SK-N-SH (cell line): ENCODE measurements around the gene FAM180B. TPM values are rescaled to one million over a fixed set of nuclear protein-coding genes. Genes with fewer than 3 reads are reported as not detected.

Source experiments
- CTCF ChIA-PET: fragments of 300-600, 350-600 bp; formaldehyde crosslinking; extraction: SDS; loops from one replicate; lab custom pipeline; 2021; lab: Yijun Ruan, JAX
- POLR2A ChIA-PET: fragments of 350-600 bp; sonication (Branson Sonifier 250); formaldehyde crosslinking; extraction: SDS; loops from one replicate; lab custom pipeline; 2020; ENCODE audit warnings: antibody characterized with exemption, inconsistent platforms; lab: Yijun Ruan, JAX
- DNase-seq: peaks from one replicate; pipeline ENCODE4 v3.0.0; 2012
- H2AFZ ChIP-seq: fragments of 200-600 bp; sonication (generic); 2 replicates; pipeline ENCODE4 v1.8.1; 2016; ENCODE audit warnings: antibody characterized with exemption, mild to moderate bottlenecking, low read depth
- H3F3A ChIP-seq: fragments of 200-600 bp; sonication (generic); replicated peaks from 2 replicates; pipeline ENCODE3; 2016; ENCODE audit warnings: antibody characterized with exemption, mild to moderate bottlenecking; ENCODE audit not compliant: insufficient read depth
- H3K27ac ChIP-seq, 2 experiments: fragments of 200-500 bp in 1 of 2; fragments of 200-600 bp in 1 of 2; sonication (Bioruptor generic) in 1 of 2; sonication (generic), shearing (Covaris generic) in 1 of 2; 2 replicates each; pipeline versions ENCODE4 v1.5.1 to v1.6.1; 2014 to 2016; ENCODE audit warnings: low read depth in 2 of 2, inconsistent platforms in 1 of 2, low read length in 1 of 2, mild to moderate bottlenecking in 1 of 2, mixed read lengths in 1 of 2
- H3K27me3 ChIP-seq: fragments of 200-600 bp; sonication (generic), shearing (Covaris generic); 2 replicates; pipeline ENCODE4 v1.6.1; 2016; ENCODE audit warnings: mixed run types; ENCODE audit not compliant: insufficient read depth
- H3K36me3 ChIP-seq, 2 experiments: fragments of 200-500 bp in 1 of 2; fragments of 200-600 bp in 1 of 2; sonication (Bioruptor generic) in 1 of 2; sonication (generic) in 1 of 2; replicated peaks in 1 of 2; 2 replicates each; pipeline versions ENCODE3 to v1.5.1; 2014 to 2016; ENCODE audit warnings: low read length in 1 of 2, mild to moderate bottlenecking in 1 of 2; ENCODE audit not compliant: insufficient read depth in 2 of 2, control insufficient read depth in 1 of 2
- H3K4me1 ChIP-seq, 2 experiments: fragments of 200-500 bp in 1 of 2; fragments of 200-600 bp in 1 of 2; sonication (Bioruptor generic) in 1 of 2; sonication (generic), shearing (Covaris generic) in 1 of 2; 2 replicates each; pipeline versions ENCODE4 v1.5.1 to v1.6.1; 2014 to 2016; ENCODE audit warnings: low read depth in 1 of 2, low read length in 1 of 2, mixed run types in 1 of 2; ENCODE audit not compliant: insufficient read depth in 2 of 2, control insufficient read depth in 1 of 2
- H3K4me2 ChIP-seq: fragments of 200-600 bp; sonication (generic), shearing (Covaris generic); 2 replicates; pipeline ENCODE4 v1.6.1; 2017; ENCODE audit warnings: mixed run types
- H3K4me3 ChIP-seq, 2 experiments: fragments of 200-500 bp in 1 of 2; fragments of 200-600 bp in 1 of 2; sonication (Bioruptor generic) in 1 of 2; sonication (generic), shearing (Covaris generic) in 1 of 2; 2 replicates each; pipeline versions ENCODE4 v1.5.1 to v1.8.1; 2014 to 2016; ENCODE audit warnings: low read depth in 2 of 2, inconsistent platforms in 1 of 2, low read length in 1 of 2, mild to moderate bottlenecking in 1 of 2, mixed read lengths in 1 of 2, moderate library complexity in 1 of 2
- H3K79me2 ChIP-seq: fragments of 200-600 bp; sonication (generic); 2 replicates; pipeline ENCODE4 v1.8.1; 2017; ENCODE audit warnings: mild to moderate bottlenecking; ENCODE audit not compliant: insufficient read depth
- H3K9ac ChIP-seq: fragments of 200-600 bp; sonication (generic); 2 replicates; pipeline ENCODE4 v1.6.1; 2017; ENCODE audit warnings: mixed run types
- H3K9me2 ChIP-seq: fragments of 200-600 bp; sonication (generic); 2 replicates; pipeline ENCODE4 v1.6.1; 2017; ENCODE audit warnings: mixed run types
- H3K9me3 ChIP-seq: fragments of 200-600 bp; sonication (generic); 2 replicates; pipeline ENCODE4 v1.6.1; 2017; ENCODE audit warnings: mixed run types, mild to moderate bottlenecking, moderate library complexity
- H4K20me1 ChIP-seq: fragments of 200-600 bp; sonication (generic); 2 replicates; pipeline ENCODE4 v1.6.1; 2017; ENCODE audit warnings: mild to moderate bottlenecking, mixed run types; ENCODE audit not compliant: insufficient read depth
- CHD2 ChIP-seq: fragments of 150-350 bp; IDR thresholded peaks from 2 replicates; pipeline ENCODE4 v1.6.1; 2018; ENCODE audit warnings: low read length; ENCODE audit not compliant: partially characterized antibody
- EP300 ChIP-seq, 2 experiments: IDR thresholded peaks; 2 replicates each; pipeline versions ENCODE4 v1.4.0 to v1.6.1; 2012; ENCODE audit warnings: borderline replicate concordance in 1 of 2, low read depth in 1 of 2, low read length in 1 of 2
- FOXJ3 ChIP-seq: sonication (generic); formaldehyde crosslinking; IDR thresholded peaks from 2 replicates; pipeline ENCODE4 v1.5.1; 2020; ENCODE audit warnings: mild to moderate bottlenecking, missing genetic modification reagents
- FOXM1 ChIP-seq: IDR thresholded peaks from 2 replicates; pipeline ENCODE4 v1.4.0; 2012; ENCODE audit warnings: low read depth, mild to moderate bottlenecking
- GABPA ChIP-seq: IDR thresholded peaks from 2 replicates; pipeline ENCODE4 v1.4.0; 2012; ENCODE audit warnings: low read depth, mild to moderate bottlenecking
- GATA2 ChIP-seq: sonication (generic); formaldehyde crosslinking; IDR thresholded peaks from 2 replicates; pipeline ENCODE4 v1.5.0; 2020; ENCODE audit warnings: mild to moderate bottlenecking, missing genetic modification reagents
- JUND ChIP-seq: IDR thresholded peaks from 2 replicates; pipeline ENCODE4 v1.4.0; 2012
- MEF2A ChIP-seq: IDR thresholded peaks from 2 replicates; pipeline ENCODE4 v1.4.0; 2012; ENCODE audit warnings: low read depth, borderline replicate concordance
- MXI1 ChIP-seq: IDR thresholded peaks from 2 replicates; pipeline ENCODE4 v1.6.1; 2012; ENCODE audit warnings: mild to moderate bottlenecking, low read depth, low read length, improper control_type of control experiment
- NFIC ChIP-seq: IDR thresholded peaks from 2 replicates; pipeline ENCODE4 v1.4.0; 2012; ENCODE audit warnings: borderline replicate concordance
- NRF1 ChIP-seq: IDR thresholded peaks from 2 replicates; pipeline ENCODE4 v1.6.1; 2012; ENCODE audit warnings: low read depth, mild to moderate bottlenecking, low read length
- RAD21 ChIP-seq: IDR thresholded peaks from 2 replicates; pipeline ENCODE4 v1.6.1; 2012; ENCODE audit warnings: mild to moderate bottlenecking, low read length
- RCOR1 ChIP-seq: fragments of 150-350 bp; IDR thresholded peaks from 2 replicates; pipeline ENCODE4 v1.6.1; 2017; ENCODE audit warnings: antibody characterized with exemption, low read length
- RFX5 ChIP-seq: IDR thresholded peaks from 2 replicates; pipeline ENCODE4 v1.6.1; 2012; ENCODE audit warnings: mild to moderate bottlenecking, improper control_type of control experiment, low read length
- RXRA ChIP-seq: IDR thresholded peaks from 2 replicates; pipeline ENCODE4 v1.4.0; 2012; ENCODE audit warnings: low read depth, mild to moderate bottlenecking, borderline replicate concordance
- SIN3A ChIP-seq: IDR thresholded peaks from 2 replicates; pipeline ENCODE4 v1.6.1; 2012; ENCODE audit warnings: low read depth, mild to moderate bottlenecking, low read length, moderate library complexity, borderline replicate concordance
- SMC3 ChIP-seq: IDR thresholded peaks from 2 replicates; pipeline ENCODE4 v1.6.1; 2012; ENCODE audit warnings: low read depth, low read length, improper control_type of control experiment
- TAF1 ChIP-seq: IDR thresholded peaks from 2 replicates; pipeline ENCODE4 v1.6.1; 2012; ENCODE audit warnings: low read depth, mild to moderate bottlenecking, low read length, moderate library complexity, borderline replicate concordance
- TCF12 ChIP-seq: IDR thresholded peaks from 2 replicates; pipeline ENCODE4 v1.4.0; 2012
- TEAD4 ChIP-seq: IDR thresholded peaks from 2 replicates; pipeline ENCODE4 v1.4.0; 2012; ENCODE audit warnings: mild to moderate bottlenecking, borderline replicate concordance; ENCODE audit not compliant: insufficient read depth
- YY1 ChIP-seq: IDR thresholded peaks from 2 replicates; pipeline ENCODE4 v1.4.0; 2012; ENCODE audit warnings: low read depth, mild to moderate bottlenecking
- WGBS: methylation state at CpG from one replicate; pipeline ENCODE4 v1.1.6; 2017; ENCODE audit warnings: low lambda C conversion rate; 5-methylcytosine and 5-hydroxymethylcytosine counted together
- polyA plus RNA-seq, 3 experiments: library from polyadenylated mRNA; depleted of rRNA; stranded (reverse); fragments of >200 nt; gene quantifications; 2 replicates each; pipeline ENCODE4 v1.2.3, GENCODE V29; 2012
- TF ChIP-seq, protein P1 (sequence below): IDR thresholded peaks from 2 replicates; pipeline ENCODE4 v1.6.1; 2012; ENCODE audit warnings: mild to moderate bottlenecking, low read depth, low read length, moderate library complexity
- TF ChIP-seq, protein P2 (sequence below): IDR thresholded peaks from 2 replicates; pipeline ENCODE4 v1.4.0; 2012; ENCODE audit warnings: low read depth, borderline replicate concordance
- TF ChIP-seq, protein P3 (sequence below): fragments of 150-350 bp; IDR thresholded peaks from 2 replicates; pipeline ENCODE4 v1.6.1; 2016; ENCODE audit warnings: mild to moderate bottlenecking, low read depth, low read length
- TF ChIP-seq, protein P4 (sequence below): IDR thresholded peaks from 2 replicates; pipeline ENCODE4; 2012

The FAM180B gene
- polyA plus RNA-seq, 1 of the 3 experiments (the other 2 are of a cell fraction), result not detected

DNA sequence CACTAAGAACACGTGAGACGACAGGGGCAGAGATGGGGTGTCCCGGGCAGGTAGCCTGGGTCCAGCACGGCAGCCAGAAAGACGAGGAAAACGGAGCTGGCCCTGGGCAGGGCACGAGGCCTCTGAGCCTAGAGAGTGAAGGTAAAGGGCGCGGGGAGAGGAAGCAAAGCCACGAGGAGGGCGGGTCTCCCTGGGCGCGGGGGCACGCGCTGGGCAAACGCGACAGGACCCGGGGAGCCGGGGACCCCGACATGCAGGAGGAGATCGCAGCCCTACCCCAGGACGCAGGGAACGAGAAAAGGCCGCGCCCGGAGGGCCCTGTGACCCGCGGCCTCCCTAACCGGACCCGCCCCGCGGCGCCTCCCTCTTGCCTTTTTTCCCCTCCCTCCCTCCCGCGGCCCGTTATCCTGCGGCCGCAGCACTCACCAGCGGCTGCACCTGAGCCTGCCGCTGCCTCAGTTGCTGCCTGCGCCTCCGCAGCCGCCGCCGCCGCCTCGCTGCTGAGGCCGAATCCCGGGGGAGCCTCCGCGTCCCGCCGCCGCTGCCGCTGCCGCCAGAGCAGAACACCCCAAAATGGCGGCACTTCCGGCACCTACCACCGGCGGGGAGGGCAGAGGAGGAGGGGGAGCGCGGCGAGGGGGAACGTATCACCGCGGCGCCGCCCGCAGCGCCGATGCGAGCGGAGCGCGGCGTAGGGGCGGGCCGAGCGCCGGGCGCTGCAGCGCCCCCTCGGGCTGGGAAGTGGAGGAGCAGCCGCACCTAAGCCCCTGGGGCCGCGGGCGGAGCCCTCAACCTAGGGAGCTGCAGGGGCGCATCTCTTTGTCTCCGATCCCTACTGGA lies 33.7 kb upstream of the FAM180B start, which contains the start of gene CELF1:
TSS of gene CELF1 (minus strand) at position 567 of the 840 bp plus-strand sequence. CDS start 53,609 bp downstream, outside the sequence.
- peaks cover 3 to 24% of the 10 kb centered on the region in 2 experiments; a peak in 2 of 4 replicates for H3K4me1 ChIP-seq
- peak within 1 kb of the TSS; percentile 94 for H3K9ac ChIP-seq
- peak within 1 kb of the TSS; percentile 84 for H3K4me2 ChIP-seq
- ChIA-PET POLR2A (interaction anchor here (0.5 to 1.1 kb wide), 5 partner anchors 12 to 338 kb away, joined by 3 to 8 read pairs (median 3); partner anchors contain the start of genes DDB2, NUP160 and PTPMT1), CTCF (interaction anchor here (0.6 to 2.6 kb wide), 23 partner anchors 9 to 1134 kb away, joined by 3 to 21 read pairs (median 4); partner anchors contain the start of genes KBTBD4, NDUFS3 and PTPMT1)
- no peaks in the 10 kb centered on the region for H3K9me2 ChIP-seq
- WGBS, result 2% methylated on average over 21 of the region's 89 CpGs
- peaks cover 54% of the 10 kb centered on the region for H3K79me2 ChIP-seq
- no peaks in the 10 kb centered on the region for H3K27me3 ChIP-seq
- peaks cover 2 to 20% of the 10 kb centered on the region in 2 experiments for H3K36me3 ChIP-seq
- peak within 1 kb of the TSS; percentile 63 to 88 for H3K4me3 ChIP-seq
- H2AFZ ChIP-seq, result peak within 1 kb of the TSS; percentile 92
- H3F3A ChIP-seq, result peaks cover 16% of the 10 kb centered on the region
- H4K20me1 ChIP-seq, result peaks cover 41% of the 10 kb centered on the region
- DNase-seq, result peak; percentile 95
- H3K27ac ChIP-seq, result peak within 1 kb of the TSS; percentile 84 to 87
- H3K9me3 ChIP-seq, result no peaks in the 10 kb centered on the region
- TF ChIP-seq NFIC (no peak), CHD2 (peak; percentile 56), MXI1 (peak; percentile 86), TEAD4 (0 out of 2 replicates have a peak, but pooled peaks have one; percentile 30), RCOR1 (no peak; the same call in 1 of the 2 replicates), GATA2 (CRISPR knock-in tag) (no peak), SMC3 (no peak), JUND (no peak), TCF12 (peak; percentile 5; the same call in 1 of the 2 replicates), MEF2A (no peak), EP300 (IDR thresholded peaks at IDR 0.05; ENCODE audit: borderline replicate concordance in 1 of 2, low read depth in 1 of 2, low read length in 1 of 2) (0 out of 4 replicates have a peak, but pooled peaks of 1 of the 2 experiments have one; percentile 3), RXRA (no peak), YY1 (peak; percentile 94), TAF1 (peak; percentile 71), RFX5 (no peak), GABPA (peak; percentile 77), FOXJ3 (CRISPR knock-in tag) (no peak), SIN3A (peak; percentile 55; the same call in 1 of the 2 replicates), RAD21 (peak; percentile 24; the same call in 1 of the 2 replicates), FOXM1 (no peak), NRF1 (peak; percentile 33; the same call in 1 of the 2 replicates)
- TF ChIP-seq, protein P1, sequence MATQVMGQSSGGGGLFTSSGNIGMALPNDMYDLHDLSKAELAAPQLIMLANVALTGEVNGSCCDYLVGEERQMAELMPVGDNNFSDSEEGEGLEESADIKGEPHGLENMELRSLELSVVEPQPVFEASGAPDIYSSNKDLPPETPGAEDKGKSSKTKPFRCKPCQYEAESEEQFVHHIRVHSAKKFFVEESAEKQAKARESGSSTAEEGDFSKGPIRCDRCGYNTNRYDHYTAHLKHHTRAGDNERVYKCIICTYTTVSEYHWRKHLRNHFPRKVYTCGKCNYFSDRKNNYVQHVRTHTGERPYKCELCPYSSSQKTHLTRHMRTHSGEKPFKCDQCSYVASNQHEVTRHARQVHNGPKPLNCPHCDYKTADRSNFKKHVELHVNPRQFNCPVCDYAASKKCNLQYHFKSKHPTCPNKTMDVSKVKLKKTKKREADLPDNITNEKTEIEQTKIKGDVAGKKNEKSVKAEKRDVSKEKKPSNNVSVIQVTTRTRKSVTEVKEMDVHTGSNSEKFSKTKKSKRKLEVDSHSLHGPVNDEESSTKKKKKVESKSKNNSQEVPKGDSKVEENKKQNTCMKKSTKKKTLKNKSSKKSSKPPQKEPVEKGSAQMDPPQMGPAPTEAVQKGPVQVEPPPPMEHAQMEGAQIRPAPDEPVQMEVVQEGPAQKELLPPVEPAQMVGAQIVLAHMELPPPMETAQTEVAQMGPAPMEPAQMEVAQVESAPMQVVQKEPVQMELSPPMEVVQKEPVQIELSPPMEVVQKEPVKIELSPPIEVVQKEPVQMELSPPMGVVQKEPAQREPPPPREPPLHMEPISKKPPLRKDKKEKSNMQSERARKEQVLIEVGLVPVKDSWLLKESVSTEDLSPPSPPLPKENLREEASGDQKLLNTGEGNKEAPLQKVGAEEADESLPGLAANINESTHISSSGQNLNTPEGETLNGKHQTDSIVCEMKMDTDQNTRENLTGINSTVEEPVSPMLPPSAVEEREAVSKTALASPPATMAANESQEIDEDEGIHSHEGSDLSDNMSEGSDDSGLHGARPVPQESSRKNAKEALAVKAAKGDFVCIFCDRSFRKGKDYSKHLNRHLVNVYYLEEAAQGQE, result no peak
- TF ChIP-seq, protein P2, sequence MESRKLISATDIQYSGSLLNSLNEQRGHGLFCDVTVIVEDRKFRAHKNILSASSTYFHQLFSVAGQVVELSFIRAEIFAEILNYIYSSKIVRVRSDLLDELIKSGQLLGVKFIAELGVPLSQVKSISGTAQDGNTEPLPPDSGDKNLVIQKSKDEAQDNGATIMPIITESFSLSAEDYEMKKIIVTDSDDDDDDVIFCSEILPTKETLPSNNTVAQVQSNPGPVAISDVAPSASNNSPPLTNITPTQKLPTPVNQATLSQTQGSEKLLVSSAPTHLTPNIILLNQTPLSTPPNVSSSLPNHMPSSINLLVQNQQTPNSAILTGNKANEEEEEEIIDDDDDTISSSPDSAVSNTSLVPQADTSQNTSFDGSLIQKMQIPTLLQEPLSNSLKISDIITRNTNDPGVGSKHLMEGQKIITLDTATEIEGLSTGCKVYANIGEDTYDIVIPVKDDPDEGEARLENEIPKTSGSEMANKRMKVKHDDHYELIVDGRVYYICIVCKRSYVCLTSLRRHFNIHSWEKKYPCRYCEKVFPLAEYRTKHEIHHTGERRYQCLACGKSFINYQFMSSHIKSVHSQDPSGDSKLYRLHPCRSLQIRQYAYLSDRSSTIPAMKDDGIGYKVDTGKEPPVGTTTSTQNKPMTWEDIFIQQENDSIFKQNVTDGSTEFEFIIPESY, result no peak
- TF ChIP-seq, protein P3, sequence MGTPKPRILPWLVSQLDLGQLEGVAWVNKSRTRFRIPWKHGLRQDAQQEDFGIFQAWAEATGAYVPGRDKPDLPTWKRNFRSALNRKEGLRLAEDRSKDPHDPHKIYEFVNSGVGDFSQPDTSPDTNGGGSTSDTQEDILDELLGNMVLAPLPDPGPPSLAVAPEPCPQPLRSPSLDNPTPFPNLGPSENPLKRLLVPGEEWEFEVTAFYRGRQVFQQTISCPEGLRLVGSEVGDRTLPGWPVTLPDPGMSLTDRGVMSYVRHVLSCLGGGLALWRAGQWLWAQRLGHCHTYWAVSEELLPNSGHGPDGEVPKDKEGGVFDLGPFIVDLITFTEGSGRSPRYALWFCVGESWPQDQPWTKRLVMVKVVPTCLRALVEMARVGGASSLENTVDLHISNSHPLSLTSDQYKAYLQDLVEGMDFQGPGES, result no peak
- TF ChIP-seq, protein P4, sequence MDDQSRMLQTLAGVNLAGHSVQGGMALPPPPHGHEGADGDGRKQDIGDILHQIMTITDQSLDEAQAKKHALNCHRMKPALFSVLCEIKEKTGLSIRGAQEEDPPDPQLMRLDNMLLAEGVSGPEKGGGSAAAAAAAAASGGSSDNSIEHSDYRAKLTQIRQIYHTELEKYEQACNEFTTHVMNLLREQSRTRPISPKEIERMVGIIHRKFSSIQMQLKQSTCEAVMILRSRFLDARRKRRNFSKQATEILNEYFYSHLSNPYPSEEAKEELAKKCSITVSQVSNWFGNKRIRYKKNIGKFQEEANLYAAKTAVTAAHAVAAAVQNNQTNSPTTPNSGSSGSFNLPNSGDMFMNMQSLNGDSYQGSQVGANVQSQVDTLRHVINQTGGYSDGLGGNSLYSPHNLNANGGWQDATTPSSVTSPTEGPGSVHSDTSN, result no peak
